GM21786 (cell line): ENCODE measurements around the gene TSPAN3.

Source experiments
- ATAC-seq: cut with Tn5 transposase; IDR thresholded peaks from one replicate; pipeline ENCODE4 v1.9.1; 2021; ENCODE audit not compliant: unreplicated experiment

TSPAN3 gene

DNA sequence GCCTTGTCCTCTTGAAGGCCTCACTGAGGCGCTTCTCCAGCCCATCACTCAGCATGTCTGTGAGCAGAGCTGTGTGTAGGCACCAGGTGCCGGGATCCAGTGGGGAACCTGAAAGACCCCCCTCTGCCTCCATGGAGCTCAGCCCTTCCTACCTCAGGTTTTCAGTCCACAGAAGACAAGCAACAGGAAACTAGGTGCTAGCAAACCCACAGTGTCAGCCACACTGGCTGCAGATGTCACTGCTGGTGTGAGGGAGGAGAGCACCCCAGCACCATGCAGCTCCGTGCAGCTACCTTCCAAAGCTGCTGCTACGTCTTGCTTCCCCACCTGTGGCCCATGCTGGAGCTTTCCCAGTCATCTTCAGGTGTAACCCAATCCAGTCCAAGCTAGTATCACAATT is 58.0 kb downstream of the TSPAN3 start:
- no peak for ATAC-seq

DNA sequence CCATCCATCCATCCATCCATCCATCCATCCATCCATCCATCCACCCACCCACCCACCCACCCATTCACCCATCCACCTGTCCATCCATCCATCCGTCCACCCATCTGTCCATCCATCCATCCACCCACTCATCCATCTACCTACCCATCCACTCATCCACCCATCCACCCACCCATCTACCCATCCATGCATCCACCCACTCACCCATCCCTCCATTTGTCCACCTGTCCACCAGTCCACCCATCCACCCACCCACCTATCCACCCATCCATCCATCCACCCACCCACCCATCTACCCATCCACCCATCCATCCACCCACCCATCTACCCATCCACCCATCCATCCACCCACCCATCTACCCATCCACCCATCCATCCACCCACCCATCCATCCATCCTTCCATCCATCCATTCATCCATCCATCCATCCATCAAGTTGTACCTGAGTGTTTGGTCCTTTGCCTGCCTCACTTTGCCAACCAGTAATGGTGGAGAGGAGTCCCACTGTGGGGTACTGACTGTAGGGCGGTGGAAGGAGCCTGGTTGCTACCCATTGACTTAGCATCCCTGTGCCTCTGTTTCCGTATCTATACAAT is 58.7 kb downstream of the TSPAN3 start:
- no peak for ATAC-seq

DNA sequence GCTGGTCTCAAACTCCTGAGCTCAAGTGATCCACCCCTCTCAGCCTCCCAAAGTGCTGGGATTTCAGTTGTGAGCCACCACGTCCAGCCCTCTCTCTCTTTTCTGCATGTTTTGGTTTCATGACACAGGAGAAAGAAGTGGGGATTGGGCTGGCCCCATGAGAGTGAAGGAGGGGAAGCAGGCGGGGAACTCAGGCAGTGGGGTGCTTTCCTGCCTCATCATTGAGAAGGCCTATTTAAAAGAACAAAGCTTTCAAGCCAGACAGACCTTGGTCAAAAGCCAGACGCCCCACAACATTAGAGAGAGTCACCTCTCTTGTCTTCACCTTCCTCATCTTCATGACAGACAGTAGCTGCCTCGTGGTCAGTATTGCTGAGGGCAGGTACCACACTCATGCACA is 60.1 kb downstream of the TSPAN3 start:
- no peak for ATAC-seq

DNA sequence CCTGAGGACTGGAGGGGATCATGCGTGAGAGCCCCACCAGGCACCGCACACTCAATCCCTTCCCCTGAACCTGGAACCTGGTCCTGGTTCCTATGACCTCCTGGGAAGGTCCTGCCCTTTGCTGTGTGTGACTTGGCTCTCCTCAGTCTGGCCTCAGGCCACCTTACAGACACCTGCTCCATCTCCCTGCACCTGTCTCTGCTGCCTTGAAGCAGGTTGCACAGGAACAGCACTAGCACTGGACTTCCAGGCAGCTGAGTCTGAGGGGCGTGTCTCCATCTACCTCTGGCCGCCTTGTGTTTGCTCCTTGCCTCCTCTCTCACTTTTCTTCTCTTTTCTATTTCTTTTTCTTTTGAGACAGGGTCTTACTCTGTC is 60.6 kb downstream of the TSPAN3 start:
- no peak for ATAC-seq

DNA sequence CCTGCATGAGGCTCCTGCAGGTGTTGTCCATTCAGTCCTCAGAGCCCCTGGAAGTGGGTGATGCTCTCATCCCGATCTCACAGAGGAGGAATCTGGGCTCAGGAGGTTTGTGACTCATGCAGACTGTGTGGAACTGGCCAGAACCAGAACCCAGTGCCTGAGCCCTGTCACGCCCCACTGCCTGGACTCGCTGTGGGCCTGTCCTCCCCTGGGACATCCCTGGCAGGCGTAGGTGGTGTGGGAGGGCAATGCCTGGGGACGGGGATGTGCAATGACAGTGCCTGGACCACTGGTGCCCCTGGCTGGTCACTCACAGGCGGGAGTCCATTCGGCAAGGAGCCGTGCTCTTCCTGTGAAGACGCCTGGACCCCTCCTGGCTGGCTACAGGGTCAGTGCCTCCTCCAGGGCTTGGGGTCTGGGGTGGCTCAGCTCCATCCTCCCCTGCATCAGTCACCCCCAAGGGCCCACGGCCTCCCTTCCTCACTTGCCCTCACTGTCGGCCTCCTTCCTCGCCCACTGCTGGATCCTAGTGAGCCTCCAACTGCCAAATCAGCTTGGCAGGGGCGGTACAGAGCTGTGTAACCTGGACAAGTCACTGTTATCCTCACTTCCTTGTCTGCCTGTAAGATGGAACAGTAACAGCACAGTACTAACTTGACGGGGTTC is 61.1 kb downstream of the TSPAN3 start:
- no peak for ATAC-seq

DNA sequence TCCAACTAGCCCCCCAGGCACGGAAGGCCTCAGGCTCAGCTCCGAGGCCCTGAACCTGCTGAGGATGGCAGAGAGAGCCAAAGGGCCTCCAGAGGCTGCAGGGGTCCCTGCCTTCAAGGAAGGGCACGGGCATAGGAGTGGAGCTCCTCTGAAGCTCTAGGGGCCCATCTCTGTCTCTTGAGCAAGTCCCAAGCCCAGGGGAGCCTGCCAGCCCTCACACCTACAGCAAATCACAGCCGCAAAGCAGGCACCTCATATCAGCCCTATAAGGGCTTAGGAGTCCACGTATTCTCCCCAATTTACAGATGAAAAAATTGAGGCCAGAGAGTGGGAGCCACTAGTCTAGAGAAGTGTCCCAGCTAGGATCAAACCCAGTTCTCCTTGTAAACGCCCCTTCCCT is 61.7 kb downstream of the TSPAN3 start:
- ATAC-seq: no peak

DNA sequence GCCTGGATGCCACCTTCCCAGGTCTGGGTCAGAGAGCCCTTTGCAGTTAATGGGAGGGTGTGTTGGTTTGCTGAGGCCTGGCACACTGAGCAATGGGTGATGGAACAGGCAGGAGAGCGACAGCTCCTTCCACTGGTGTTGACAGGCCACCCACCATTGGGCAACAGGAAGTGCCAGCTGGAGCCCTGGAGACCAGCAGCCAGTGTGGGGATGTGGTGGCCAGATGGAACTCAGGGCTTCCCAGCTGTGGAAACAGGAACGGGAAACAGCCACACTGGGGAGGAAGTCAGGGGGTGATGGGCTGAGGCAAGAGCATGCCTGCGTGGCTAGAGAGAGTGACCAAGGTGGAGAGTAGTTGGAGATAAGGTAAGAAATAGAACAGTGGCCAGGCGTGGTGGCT is 66.7 kb downstream of the TSPAN3 start:
- no peak for ATAC-seq

DNA sequence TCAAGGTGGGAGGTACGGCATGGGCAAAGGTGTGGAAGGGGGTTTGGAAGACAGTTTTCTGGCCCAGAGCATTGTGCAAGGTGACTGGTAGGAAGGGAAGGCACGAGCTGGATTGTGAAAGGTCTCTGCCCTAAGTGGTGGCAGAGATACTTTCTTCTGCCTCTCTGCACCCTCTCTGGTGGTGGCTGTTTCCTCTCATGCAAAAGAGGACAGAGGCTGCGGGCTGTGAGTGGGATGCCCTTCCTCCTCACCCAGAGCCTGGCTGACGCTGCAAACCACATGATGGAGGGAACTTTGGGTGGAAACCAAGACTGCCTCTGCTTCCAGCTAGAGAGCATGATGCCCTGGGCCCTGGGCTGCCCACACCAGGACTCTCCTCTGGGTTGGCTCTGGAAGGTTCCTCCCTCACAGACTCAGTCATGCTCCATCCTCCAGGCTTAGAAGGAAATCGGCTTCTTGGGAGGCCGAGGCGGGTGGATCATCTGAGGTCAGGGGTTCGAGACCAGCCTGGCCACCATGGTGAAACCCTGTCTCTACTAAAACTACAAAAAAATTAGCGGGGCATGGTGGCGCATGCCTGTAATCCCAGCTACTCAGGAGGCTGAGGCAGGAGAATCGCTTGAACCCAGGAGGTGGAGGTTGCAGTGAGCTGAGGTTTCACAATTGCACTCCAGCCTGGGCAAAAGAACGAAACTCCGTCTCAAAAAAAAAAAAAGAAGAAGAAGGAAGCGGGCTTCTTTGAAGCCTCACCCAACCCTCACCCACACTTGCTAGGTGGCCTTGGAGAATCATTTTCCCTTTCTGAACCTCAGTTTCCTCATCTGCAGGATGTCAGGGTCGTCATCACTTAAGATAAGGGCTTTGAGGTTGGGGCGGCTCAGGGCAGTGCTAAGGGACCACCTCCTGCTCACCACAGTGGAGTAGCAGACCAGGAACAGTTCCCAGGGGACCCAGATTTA is 67.7 kb downstream of the TSPAN3 start:
- peak; percentile 77 for ATAC-seq

DNA sequence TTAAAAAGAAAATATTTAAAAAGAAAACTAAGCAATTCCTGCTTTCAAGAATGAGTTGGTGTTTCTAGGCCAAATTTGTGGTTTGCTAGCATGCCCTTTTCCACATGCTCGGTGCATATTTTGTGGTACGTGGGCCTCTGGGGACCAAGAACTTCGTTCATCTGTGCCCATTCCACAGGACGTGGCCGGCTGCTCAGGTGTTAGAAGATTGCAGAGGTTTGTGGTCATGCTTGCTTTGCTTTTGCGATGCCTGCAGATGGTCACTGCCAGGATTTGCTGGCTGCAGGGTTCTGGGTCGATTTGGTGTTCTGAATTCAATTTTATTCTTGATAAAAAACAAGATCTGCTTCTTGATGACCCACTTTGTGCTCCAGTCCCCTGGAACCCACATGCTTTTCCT is 68.5 kb downstream of the TSPAN3 start:
- ATAC-seq: no peak

DNA sequence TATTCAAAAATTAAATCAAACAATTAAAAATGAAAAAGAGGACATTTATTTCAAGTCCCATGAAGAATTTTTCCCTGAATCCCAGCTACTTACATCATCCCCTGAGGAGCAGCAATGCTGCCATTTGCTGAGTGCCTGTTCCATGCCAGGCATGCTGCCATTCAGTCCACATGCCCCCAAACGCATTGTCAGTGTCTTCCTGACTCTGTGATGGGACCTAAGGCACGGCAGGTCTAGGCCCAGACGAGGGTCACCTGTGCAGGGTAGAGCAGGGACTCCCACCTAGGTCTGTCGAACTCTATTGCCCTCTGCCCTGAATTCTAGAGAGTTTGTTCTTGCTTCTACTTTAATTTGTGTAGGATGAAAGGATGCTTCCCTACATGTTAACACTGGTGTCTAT is 68.9 kb downstream of the TSPAN3 start:
- ATAC-seq: no peak

DNA sequence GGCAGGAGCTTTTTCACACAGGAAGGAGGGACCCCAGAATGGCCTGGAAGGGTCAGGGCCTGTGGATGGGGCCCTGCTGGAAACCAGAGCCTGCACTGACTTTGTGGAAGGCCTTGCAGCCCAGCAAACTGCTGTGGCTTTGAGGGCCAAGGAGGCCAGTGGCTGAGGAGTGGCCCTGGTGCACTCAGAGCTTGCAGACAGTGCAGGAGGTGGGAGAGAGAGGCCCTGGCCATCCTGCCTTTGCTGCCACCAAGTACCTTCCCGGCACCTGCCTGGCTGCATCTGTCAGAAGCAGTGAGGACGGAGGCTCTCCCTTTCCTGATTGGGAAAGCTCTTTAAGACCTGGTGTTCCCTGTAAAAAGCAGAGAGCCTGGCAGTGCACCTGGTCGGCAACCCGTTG is 69.6 kb downstream of the TSPAN3 start:
- no peak for ATAC-seq

DNA sequence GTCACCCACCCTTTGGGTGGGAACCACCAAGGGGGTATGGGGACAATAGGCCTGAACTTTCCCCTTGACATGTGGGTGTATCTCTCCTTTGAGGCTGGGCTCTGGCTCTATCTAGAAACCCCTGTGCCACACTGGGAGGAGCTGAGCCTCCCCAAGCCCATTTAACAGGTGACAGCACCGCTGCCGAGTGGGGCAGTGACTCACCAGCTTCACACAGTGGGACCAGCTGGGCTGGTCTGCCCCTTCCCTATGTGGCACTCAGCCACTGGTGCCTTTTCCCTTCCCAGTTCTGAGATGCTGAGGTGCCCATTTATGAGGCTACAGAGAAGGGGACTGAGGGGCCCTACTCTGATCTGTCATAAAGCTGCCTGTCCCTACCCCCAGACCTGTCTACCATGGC is 70.9 kb downstream of the TSPAN3 start:
- no peak for ATAC-seq

DNA sequence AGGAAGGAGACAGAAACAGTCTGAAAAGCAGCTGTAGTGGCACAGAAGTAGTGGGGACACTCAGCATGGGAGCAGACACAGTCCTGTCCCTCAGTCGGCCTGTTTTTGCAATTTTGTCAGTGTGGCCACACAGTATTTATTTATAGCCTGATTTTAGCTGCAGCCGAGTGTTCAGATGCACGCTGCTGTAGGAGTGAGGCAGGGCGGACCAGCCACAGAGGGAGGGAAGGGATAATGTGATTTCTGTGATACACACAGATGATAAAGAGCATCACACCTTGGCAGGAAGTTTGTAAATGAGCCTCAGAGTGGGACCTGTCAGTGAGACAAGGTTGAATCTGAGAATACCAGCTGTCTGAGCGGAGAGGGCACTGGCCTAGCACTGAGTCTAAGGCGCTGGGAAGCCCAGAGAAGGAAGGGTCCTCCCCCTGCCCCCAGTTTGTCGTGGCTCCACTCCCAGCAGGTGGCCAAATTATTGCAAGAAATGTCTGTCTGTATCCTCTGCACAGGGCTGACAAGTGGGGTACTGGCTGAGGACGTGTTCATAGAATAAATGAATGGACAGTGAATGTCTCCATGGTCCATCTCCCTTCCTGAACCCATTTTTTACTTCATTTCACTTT is 72.1 kb downstream of the TSPAN3 start:
- no peak for ATAC-seq

DNA sequence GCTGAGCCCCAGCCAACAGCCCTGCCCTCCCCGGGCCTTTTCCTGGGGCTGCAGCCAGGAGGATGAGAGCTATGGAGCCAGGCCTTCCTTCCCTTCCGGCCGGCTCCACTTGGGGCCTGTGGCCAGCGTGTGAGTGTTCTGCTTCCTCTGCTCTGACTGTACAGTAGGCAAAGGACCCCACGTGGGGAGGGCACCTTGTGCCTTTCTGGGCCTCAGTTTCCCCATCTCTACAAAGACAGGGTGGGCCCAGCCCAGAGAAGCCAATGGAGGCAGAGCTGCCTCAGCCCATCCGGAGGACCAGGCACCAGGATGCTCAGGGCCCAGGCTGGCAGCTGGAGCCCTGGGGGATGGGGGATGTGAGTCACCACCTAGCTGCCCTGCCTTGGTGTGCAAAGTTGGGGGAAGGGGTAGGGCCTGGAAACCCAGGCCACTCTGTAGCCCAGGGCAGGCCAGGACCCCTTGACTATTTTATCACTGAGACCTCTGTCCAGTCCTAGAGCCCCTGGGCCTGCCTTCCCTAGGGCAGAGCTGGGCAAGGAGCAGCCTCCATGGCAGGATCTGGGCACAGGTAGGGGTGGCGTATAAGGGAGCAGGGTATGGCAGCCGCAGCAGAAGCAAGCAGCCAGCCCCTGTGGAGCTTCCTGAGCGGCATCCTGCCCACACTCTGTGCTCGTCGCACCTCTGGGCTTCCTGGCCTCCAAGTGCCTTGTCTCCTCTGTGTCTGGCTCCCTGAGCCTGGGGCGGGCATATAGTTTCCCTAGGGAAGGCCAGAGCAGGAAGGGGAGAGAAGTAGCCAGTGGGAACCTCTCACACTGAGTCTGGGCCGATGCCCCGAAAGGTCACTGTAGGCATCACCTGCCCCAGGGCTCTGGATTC is 74.1 kb downstream of the TSPAN3 start:
- ATAC-seq: no peak

DNA sequence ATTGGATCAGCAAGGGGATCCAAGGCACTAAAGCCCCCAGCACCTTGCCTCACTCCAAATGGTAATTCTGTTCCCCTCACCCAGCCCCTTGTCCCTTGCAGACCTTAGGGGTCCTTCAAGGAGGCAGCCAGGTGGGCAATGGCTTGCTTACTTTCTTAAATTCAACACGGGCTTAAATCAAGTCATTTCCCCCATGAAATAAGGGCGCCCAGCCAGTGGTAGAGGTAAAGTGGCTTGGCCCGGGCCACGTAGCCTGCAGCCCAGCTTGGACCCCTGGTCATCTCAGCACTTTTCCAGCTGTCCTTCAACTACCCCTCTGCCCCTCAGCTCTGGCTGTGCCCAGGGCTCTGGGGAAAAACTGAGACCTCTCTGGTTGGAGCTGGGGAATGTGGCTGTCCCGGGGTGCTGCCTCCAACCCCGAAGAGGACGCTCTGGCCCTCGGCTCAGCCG is 74.8 kb downstream of the TSPAN3 start:
- no peak for ATAC-seq

DNA sequence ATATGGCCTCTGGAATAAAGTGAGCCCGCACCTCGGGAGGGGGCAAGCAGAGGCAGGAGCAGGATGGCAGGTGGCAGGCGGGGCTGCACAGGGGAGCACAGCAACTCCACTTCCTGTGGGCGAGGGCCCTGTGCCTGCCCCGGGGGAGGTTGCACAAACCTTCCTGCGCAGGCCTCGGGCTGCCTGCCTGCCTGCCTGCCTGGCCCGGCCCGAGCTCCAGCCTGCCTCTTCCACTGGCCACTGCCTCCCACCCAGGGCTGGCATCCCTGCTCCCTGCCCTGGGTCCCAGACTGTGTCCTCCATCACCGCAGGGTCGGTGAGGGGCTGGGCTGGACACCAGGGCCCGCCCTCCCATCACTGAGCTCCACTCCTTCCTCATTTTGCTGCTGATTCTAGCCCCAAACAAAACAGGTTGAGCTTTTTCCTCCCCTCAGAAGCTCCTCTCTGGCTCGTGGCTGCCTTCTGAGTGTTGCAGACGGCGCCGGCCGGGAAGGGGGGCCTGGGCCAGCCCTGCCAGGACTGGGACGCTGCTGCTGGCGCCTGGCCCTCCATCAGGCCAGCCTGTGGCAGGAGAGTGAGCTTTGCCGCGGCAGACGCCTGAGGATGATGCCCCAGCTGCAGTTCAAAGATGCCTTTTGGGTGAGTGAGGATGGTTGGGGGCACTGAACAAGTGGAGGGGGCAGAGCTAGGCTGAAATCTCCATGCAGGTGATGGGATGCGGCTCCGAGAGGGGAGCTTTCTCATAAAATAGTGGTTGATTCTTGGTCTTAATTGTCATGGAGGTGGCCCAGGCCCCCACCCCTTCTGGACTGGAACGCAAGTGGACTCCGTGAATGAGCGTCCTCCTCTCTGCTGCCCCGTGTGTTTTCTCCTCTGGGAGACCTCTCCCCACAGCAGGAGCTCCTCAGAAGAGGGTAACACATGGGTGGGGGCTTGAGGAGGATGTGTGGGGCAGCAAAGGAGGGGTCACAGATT is 75.7 kb downstream of the TSPAN3 start, which contains the start of gene PSTPIP1:
Gene PSTPIP1, plus strand, starts transcription at position 156 of the 975 bp plus-strand sequence. Its CDS starts 448 bp downstream, at position 604.
- ATAC-seq: no peak

DNA sequence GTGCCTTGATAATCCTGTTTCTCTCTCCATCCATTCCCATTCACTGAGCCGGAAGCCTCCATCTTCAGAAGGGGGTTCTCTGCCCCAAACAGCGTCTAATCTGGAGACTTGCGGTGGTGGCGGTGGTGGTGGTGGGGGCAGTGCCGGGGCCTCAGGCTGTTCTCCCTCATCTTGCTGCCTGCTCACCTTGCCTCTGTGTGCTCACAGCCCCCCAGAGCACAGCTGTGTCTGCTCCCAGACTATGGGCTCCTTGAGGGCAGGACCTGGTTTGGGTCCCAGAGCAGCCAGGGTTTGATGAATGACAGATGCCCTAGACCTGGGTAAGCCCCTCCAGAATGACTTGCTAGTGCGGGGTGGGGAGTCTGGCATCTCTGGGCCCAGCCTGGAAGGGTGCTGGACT is 76.4 kb downstream of the TSPAN3 start:
- no peak for ATAC-seq

DNA sequence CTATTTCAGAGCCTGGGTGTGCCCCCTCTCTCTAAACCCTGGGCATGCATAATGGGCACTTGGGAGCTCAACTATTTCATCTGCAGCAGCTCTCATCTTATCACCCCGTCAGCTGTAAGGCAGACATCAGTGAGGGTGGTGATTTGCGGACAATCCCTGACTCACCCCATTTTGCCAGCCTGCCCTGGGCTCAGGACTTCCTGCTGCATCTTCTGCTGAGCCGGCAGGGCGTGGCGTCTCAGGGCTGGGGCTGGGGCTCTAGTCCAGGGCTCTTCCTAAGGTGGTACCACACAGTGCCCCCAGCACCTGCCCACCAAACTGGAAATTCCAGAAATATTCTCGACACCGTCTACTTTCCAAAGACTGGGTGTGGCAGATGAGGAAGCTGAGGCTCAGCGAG is 76.9 kb downstream of the TSPAN3 start:
- no peak for ATAC-seq

DNA sequence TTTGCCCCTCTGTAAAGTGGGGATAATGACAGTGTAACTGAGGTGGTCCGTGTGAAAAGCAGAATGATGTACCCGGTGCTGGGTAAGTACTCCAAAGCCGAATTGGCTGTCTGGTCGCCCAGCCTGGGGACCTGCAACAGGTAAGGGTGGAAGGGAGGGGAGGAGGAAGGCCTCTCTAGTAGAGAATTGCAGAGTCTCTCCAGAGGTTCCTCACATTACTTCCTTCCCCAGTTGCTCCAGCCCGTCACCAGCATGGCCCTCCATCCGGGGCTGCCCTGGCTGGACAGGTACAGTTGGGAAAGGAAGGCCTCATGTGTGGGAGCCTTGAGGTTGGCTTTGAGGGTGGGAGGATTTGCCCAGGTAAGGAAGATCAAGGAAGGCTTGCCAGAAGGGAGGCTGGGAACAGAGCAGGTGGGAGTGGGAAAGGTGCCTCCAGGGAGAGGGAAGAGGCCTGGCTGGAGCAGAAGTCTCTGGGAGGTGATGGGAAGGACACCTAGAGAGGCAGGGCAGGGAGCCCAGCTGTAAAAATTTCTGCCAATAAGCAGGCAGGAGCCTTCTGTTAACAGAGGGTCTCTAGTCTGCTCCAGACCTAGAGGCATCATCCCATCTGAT is 77.7 kb downstream of the TSPAN3 start:
- no peak for ATAC-seq
